LNCAP (cell line): ENCODE measurements around the gene PTPN14.

Source experiments
- CTCF ChIP-seq: fragments of 450-650 bp; IDR thresholded peaks from 2 replicates; pipeline ENCODE4 v1.5.1; 2017; ENCODE audit warnings: mild to moderate bottlenecking

The PTPN14 gene

GRCh38 chr1:214515544-214516433, 35.6 kb downstream of the PTPN14 start:
- TF ChIP-seq CTCF, result no peak

GRCh38 chr1:214514819-214515383, 36.5 kb downstream of the PTPN14 start:
- TF ChIP-seq CTCF, result no peak

GRCh38 chr1:214514032-214514818, 37.2 kb downstream of the PTPN14 start:
- no peak for TF ChIP-seq CTCF

- TF ChIP-seq CTCF, result no peak
Measured at GRCh38 chr1:214513394-214513793, 38.0 kb downstream of the PTPN14 start.

GRCh38 chr1:214511639-214511998, 39.8 kb downstream of the PTPN14 start:
- TF ChIP-seq CTCF, result no peak

- TF ChIP-seq CTCF, result no peak
Measured at GRCh38 chr1:214510914-214511638, 40.3 kb downstream of the PTPN14 start.

GRCh38 chr1:214510477-214510876, 40.9 kb downstream of the PTPN14 start:
- TF ChIP-seq CTCF, result no peak
